Activated T-cell treated with anti-CD3 and anti-CD28 coated beads, Interleukin-2, amount 50 U/mL, for 48 hours (primary cell): ENCODE measurements around the gene HSD17B2.
"Not testable (repeated sequence)": the region's sequence is repeated elsewhere in the genome, so short reads cannot be mapped to it uniquely, and the experiment has no call there.

ENCODE experiments used
- DNase-seq, 2 experiments: peaks; one replicate each; pipeline ENCODE4 v3.0.0-alpha.2; 2020

HSD17B2 gene

DNA sequence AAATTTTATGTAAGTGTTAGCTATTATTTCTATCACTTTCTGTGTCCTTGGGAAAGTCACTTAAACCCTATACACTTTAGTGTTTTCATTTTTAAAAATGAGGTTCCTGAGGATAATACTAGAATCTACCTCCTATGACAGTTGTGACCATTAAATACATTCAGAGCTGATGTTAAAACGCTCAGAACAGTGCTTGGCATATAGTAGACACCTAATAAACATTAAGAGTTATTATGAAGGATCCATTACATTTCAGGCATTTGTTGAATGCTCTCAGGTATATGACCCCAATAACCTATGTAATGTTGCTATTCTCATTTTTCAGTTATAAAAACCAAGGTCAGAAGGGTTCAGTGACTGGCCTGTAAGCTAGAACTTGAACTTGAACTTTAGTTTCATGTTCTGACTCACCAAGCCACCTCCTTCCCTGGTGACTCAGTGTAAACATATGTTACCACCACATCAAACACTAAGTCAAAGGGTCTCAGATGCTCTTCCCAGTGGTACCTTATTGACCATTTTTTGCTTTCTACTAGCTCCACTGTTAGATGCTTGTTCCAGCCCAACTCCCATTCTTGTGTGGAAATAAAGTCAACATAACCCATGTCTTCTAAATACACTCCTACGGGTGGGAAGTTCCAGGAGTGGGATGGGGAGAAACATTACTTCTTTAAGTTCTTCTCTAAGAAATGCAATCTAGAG lies 47.6 kb downstream of the HSD17B2 start:
- DNase-seq, result no peak

DNA sequence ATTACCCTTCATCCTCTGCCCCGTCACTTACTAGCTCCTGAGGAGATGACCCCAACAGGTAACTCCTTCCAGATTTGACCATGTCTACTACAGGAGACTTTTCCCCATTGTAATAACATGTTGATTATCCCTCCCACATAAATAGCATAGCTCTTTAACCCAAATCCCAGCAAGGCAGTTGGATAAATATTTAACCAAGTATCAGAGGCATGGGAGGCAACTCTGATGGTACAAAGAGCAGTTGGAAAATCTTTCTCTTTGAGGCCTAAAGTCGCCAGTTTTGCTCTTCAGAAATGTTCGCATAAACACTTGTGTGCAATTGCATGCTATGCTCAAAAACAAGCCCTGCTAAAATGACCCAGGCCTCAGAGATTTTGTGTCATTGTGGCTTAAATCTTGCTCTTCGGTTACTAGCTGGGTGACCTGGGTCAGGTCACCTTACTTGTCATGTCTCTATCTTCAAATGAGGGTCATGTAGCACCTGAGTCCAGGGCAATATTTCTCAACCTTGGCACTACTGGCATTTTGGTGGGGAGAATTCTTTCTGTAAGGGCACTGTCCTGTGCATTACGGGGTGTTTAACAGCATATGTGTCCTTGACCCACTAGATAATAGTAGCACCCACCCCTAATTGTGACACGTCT lies 48.8 kb downstream of the HSD17B2 start:
- DNase-seq, result no peak

DNA sequence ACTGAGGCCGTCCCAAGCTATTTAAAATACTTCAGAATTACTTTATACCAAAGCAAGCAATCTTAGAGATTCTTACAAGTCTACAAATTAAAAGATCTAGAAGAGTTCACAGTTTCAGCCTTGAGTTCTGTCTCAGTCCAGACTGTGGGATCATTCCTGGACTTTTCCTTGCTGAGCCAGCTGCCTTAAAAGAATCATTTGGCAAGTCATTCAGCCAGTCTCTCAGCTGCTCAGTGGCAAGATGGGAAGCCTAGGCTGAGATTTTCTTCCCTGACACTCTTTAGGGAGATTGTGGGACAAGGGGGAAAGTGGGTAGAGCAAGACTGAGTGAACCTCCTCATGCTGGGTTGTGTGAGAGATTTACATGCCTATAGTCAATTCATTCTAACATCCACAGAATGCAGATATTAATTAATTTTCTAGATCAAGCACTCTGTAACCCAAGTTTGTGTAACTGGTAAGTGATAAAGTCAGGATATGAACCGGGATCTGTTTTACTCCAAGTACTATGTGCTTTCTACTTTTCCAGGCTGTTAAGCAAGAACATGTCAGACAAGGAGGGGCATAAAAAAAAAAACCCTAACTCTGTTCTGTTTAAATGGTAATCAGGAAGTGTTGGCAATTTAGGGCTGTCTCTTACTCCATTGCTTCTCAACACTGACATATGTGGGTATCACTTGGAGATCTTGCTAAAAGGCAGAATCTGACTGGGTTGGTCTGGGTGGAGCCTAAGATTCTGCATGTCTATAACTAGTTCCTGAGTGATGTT lies 50.1 kb downstream of the HSD17B2 start:
- DNase-seq, result no peak

- no peak for DNase-seq
Observed at GRCh38 chr16:82088483-82088882, 53.4 kb downstream of the HSD17B2 start.

- DNase-seq, result no peak
Observed at GRCh38 chr16:82091241-82091640, 56.2 kb downstream of the HSD17B2 start.

DNA sequence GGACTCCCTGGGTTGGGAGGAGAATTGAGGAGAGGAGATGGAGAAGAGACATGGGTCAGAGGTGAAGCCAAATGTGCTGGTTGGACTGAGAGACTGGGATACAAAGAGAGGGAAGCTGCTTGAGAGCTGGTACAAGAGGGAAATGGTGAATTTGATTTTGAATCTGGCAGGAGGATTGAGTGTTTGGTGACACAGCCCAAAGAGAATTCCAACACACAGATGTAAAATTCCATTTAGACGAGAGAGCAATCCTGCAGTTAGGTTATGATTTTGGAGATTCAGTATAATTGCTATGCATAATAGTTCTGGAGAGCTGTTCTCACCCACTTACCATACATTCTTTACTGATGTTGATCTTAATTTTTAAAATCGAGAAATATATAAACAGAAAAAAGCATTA lies 57.7 kb downstream of the HSD17B2 start:
- DNase-seq, result no peak

GRCh38 chr16:82093666-82094300 lies 58.7 kb downstream of the HSD17B2 start:
- DNase-seq, result no peak

DNA sequence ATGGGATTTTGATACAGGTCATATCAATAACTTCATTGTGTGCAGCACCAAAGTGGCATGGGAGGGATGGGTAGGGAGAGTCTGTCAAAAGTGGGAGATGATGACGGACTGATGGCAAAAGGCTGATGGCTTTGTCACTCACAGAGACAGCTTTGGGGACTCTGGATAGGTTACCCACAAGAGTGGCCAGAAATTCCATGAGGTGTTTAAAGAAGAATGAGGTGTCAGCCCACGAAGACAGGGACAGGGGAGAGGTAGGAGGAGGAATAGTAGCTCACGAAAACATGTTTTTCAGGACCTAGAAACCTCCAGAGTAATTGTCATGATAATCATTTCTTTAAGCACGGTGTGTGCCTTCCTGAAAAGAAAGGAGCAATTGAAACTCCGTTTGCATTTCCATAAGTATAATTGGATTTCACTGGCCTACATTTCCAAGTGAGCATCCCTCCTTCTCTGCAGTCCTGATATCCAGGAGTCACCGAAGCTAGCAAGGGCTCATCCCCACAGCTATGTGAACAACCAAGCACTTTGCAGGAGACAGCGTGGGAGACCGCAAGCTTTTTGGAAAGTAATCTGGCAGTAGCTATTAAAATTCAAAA lies 60.0 kb downstream of the HSD17B2 start:
- DNase-seq, result no peak

DNA sequence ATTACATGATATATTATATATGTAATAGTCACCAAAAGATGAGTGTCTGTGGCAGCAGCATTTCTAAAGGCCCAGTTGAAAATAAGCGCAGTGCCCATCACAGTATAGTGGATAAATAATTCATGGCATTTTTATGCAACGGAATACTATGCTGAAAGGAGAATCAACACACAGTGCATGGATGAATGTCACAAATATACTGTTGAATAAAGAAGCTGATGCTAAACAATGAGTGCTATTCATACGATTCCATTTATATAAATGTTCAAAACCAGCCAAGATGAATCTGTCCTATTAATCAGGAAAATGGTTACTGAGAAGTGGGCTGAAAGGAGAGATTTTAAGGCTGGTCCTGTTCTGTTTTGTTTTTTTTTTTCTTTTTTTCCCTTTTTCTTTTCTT lies 61.6 kb downstream of the HSD17B2 start:
- DNase-seq, result no peak

GRCh38 chr16:82105107-82105506 lies 70.1 kb downstream of the HSD17B2 start:
- no peak for DNase-seq

- no peak for DNase-seq
Observed at GRCh38 chr16:82108100-82108499, 73.0 kb downstream of the HSD17B2 start.

DNA sequence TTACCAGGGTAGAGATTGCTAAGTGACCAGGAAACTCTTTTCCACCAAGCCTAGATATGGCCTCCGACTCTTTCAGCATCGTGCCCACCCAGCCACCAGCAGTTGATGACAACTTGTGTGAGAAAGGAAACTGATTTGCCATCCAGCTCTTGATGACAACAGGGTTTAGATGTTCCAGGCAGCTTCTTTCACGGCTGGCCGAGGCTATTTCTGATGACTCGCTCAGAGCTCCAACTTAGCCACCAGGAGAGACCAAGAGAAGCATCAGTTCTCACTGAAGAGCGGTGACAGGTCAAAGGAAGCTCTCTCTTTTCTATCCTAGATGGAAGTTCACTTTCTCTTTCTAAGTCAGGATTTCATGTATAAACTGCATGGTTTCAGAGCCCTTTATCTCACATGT lies 73.7 kb downstream of the HSD17B2 start:
- no peak for DNase-seq

- DNase-seq, result not testable (repeated sequence)
Observed at GRCh38 chr16:82109266-82109665, 74.2 kb downstream of the HSD17B2 start.

DNA sequence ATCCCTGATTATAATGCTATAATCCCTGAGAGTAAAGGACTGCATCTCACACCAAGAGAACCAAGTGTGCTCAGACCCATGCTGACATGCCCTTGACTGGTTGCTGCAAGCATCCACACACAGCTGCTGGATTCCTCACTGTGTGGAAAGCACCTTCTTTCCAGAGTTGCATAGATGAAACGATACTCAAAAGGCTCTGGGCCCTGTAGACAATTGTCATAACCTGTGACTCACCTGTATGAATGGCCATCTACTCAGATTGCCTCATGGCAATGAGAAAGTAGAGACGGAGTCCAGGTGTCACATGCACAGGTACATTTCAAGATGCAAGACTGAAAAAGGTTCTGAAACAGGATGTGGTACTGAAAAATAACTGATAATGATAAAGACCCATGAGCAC lies 76.9 kb downstream of the HSD17B2 start:
- no peak for DNase-seq

GRCh38 chr16:82113741-82114140 lies 78.7 kb downstream of the HSD17B2 start:
- DNase-seq, result no peak

DNA sequence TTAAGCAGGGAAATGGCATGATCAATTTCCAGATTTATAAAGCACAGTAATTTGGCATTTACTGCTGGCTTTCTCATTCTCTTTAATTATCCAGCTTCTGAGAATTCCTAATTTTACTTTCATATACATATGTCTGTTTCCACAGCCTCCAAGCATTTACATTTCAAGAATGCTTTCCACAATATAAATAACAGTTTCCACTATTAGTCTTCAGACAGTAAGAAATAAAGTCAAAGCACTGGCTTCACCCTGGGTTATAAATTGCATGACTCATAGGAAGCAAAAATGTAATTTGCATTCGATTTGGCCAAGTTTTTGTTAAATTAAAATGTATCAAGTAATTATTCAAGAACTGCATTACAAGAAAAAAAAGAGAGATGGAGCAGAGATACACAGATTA lies 81.5 kb downstream of the HSD17B2 start:
- DNase-seq, result no peak

DNA sequence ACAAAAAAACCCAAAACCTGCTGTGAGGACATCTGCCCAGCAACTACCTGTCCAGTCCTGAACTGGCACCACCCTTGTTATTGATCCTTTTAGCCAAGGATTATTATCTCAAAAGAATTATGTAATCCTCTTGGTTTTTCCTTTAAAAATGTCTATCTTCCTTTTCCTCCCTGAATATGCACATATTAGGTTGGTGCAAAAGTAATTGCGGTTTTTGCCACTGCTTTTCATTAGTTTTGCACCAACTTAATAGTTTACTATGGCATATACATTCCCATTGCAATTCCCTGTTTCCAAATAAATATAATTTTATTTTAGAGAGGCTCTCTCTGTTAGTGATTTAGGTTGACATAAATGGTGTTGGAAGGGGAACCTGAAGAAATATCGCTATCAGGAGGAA lies 83.7 kb downstream of the HSD17B2 start:
- DNase-seq, result no peak

DNA sequence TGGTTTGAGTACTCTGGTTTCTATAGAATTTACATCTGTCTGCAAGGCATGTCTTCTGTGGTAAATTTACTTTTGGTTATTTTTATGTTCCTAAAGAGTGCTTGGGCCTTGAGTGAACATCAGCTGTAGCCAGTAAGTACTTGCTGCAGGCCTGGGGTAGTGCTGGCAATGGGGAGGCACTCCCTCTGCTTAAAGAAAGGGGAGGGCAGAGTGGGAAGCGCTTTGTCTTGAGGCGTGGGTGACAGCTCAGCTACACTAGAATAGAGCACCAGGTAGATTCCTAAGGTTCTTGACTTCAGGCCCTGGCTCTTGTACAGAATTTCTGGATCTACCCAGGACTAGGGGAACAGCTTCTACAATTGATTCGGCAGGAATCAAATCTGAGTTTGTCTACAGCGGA lies 84.4 kb downstream of the HSD17B2 start:
- DNase-seq, result no peak

DNA sequence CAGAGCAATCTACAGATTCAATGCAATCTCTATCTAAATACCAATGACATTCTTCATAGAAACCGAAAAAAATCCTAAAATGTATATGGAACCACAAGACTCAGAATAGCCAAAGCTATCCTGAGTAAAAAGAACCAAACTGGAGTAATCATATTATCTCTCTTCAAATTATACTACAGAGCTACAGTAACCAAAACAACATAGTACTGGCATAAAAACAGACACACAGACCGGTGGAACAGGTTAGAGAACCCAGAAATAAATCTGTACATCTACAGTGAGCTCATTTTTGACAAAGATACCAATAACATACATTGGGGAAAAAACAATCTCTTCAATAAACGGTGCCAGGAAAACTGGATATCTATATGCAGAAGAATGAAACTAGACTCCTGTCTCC lies 89.6 kb downstream of the HSD17B2 start:
- DNase-seq, result no peak

DNA sequence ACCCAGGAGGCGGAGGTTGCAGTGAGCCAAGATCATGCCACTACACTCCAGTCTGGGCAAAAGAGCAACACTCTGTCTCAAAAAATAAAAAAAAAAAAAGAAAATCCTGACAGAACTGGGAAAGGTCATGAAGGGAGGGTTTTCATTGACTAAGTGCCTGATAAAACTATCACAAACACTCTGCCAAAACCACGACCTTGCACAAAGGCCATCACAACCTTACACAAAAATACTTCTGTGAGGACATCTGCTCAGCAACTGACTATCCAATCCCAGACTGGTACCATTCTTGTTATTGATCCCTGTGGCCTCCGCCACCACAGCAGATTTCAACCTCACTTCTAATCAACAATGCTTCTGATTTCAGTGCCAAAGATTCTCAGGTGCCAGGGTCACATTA lies 94.8 kb downstream of the HSD17B2 start:
- DNase-seq, result no peak

- peak in 1 of 2 experiments; percentile 21 for DNase-seq
Observed at GRCh38 chr16:82133798-82134197, 98.7 kb downstream of the HSD17B2 start.

GRCh38 chr16:82134846-82135245 lies 99.8 kb downstream of the HSD17B2 start:
- DNase-seq, result no peak

DNA sequence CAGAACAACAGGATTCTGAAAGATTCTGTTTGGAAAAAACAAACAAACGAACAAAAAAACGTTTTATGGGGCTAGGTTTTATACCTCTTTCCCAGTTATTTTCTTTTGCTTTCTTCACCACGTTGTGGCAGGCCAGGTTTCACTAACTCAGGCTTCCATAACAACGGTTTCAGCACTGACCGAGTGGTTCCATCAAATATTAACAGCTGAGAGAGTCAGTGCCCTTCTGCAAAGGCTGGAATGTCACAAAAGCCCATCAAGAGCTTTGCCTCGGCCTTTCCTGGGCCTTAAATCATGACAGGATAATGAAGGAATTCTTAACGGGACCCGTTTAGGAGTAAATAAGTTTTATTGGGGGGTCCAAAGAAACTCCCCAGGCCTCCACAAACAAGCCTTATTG lies 100.8 kb downstream of the HSD17B2 start:
- DNase-seq, result no peak
